NCI-H526 (cell line): ENCODE measurements around the gene EEPD1.

ENCODE experiments used
- DNase-seq, 2 experiments: peaks; one replicate each; lab custom pipeline; 2025; lab: John Stamatoyannopoulos, UW

Gene EEPD1

GRCh38 chr7:36190447-36191291, 37.6 kb downstream of the EEPD1 start:
- DNase-seq = no peak

GRCh38 chr7:36191292-36191920, 38.4 kb downstream of the EEPD1 start:
- DNase-seq = no peak

GRCh38 chr7:36192053-36192824, 39.2 kb downstream of the EEPD1 start:
- DNase-seq = no peak

- no peak for DNase-seq
Observed at GRCh38 chr7:36192877-36193276, 39.8 kb downstream of the EEPD1 start.

- no peak for DNase-seq
Observed at GRCh38 chr7:36198854-36199266, 45.8 kb downstream of the EEPD1 start.

GRCh38 chr7:36199329-36199728, 46.3 kb downstream of the EEPD1 start:
- DNase-seq = no peak

- DNase-seq = no peak
Observed at GRCh38 chr7:36201122-36201723, 48.2 kb downstream of the EEPD1 start.

- no peak for DNase-seq
Observed at GRCh38 chr7:36202398-36202797, 49.3 kb downstream of the EEPD1 start.

- peak in 1 of 2 experiments; percentile 22 for DNase-seq
Observed at GRCh38 chr7:36203071-36203790, 50.2 kb downstream of the EEPD1 start.

- no peak for DNase-seq
Observed at GRCh38 chr7:36204044-36204663, 51.1 kb downstream of the EEPD1 start.

- no peak for DNase-seq
Observed at GRCh38 chr7:36204929-36205635, 52.0 kb downstream of the EEPD1 start.

- no peak for DNase-seq
Observed at GRCh38 chr7:36205803-36206202, 52.7 kb downstream of the EEPD1 start.

GRCh38 chr7:36207451-36208291, 54.6 kb downstream of the EEPD1 start:
- DNase-seq = no peak

GRCh38 chr7:36208426-36208825, 55.4 kb downstream of the EEPD1 start:
- DNase-seq = no peak

GRCh38 chr7:36208997-36209813, 56.2 kb downstream of the EEPD1 start:
- DNase-seq = no peak

- no peak for DNase-seq
Observed at GRCh38 chr7:36209814-36210183, 56.7 kb downstream of the EEPD1 start.

- no peak for DNase-seq
Observed at GRCh38 chr7:36210291-36210922, 57.4 kb downstream of the EEPD1 start.
